ENCODE measurements around the gene EFNB1. TPM values are rescaled to one million over a fixed set of nuclear protein-coding genes. Genes with fewer than 3 reads are reported as not detected.

EFNB1 gene
- total and polyA plus RNA-seq, 10 of the 15 experiments (the other 5 are each of a cell fraction or from before 2014, with no cell fraction given): 0.02 to 1.0 (median 0.81) TPM; not detected in 1

DNA sequence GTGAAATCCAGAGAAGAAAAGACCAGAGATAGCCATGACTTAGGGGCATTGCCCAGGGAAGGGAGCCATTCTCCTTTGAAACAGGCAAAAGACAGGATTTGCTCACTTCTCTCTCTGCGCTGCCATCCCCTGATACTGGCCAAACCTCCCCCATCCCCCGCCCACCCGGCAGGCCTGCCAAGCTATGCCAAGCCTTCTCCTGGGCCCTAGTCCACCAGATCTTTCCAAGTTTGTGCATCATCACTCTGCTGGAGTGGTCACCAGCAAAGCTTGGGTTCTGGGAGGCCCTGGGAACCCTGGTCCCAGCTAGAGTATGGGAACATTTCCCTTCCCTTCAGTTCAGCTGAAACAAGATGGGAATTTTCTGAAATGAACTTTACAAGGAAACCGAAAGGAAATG lies 18.4 kb downstream of the EFNB1 start (continued):
- TF ChIP-seq CREM (IDR thresholded peaks at IDR 0.05; ENCODE audit: low read depth): no peak
- TF ChIP-seq MYC (IDR thresholded peaks at IDR 0.05; ENCODE audit: insufficient read depth, insufficient read length, insufficient replicate concordance, low read length, severe bottlenecking): no peak
- no peak for TF ChIP-seq ZNF274 (IDR thresholded peaks at IDR 0.05; ENCODE audit: insufficient read depth, insufficient read length)
- TF ChIP-seq NFYA (IDR thresholded peaks at IDR 0.05; ENCODE audit: borderline replicate concordance, low read depth, low read length): no peak
- TF ChIP-seq, protein P1, sequence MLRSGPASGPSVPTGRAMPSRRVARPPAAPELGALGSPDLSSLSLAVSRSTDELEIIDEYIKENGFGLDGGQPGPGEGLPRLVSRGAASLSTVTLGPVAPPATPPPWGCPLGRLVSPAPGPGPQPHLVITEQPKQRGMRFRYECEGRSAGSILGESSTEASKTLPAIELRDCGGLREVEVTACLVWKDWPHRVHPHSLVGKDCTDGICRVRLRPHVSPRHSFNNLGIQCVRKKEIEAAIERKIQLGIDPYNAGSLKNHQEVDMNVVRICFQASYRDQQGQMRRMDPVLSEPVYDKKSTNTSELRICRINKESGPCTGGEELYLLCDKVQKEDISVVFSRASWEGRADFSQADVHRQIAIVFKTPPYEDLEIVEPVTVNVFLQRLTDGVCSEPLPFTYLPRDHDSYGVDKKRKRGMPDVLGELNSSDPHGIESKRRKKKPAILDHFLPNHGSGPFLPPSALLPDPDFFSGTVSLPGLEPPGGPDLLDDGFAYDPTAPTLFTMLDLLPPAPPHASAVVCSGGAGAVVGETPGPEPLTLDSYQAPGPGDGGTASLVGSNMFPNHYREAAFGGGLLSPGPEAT (IDR thresholded peaks at IDR 0.05; ENCODE audit: low read depth): no peak
- no peak for TF ChIP-seq ZZZ3 (IDR thresholded peaks at IDR 0.05; ENCODE audit: control insufficient read depth, insufficient read length, low read depth)

DNA sequence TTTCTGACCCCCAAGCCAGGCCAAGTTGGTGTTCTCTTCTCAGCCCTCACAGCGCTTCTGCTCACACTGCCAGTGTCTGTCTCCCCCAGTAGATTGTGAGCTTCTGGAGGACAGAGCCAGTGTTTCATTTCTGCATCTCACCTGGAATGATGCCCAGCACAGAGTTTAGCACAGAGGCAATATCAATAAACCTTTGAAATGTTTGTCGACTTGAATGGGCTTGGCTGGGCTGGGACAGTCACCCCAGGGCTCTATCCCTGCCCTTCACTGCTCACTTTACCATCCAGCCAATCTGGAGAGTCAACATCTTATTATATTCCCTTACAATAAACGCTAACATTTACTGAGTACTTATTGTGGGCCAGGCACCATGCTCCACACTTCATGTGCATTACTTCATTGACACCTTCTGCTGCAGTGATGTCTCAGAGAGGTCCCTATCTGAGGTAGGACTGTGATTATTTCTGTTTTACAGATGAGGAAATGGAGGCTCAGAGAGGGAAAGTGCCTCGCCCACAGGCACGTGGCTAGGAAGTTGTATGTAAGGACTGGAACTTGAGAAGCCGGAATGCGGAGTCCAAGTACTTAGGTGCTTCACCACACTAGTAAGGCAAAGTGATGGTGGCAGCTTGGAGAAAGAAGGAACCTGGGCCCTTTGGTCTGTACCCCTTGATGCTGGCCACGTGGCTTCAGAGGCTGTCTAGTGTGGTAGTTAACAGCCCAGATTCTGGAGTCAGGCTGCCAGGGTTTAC lies 19.5 kb downstream of the EFNB1 start:
- ATAC-seq (no peak), DNase-seq (ENCODE audit: low read depth, low spot score) (no peak), FAIRE-seq (no peak)
- Histone ChIP-seq H3K9me3 (replicated peaks; ENCODE audit: control insufficient read depth, insufficient read depth, low read length) (no peaks in the 10 kb centered on the region), H3K27me3 (replicated peaks in 1 of 2; ENCODE audit: control insufficient read depth in 2 of 2, insufficient read depth in 2 of 2, low read length in 1 of 2) (peaks cover 0 to 2% of the 10 kb centered on the region in 2 experiments; a peak in 1 of 4 replicates), H4K20me1 (ENCODE audit: control insufficient read depth, insufficient read depth) (no peaks in the 10 kb centered on the region; the same call in 1 of the 2 replicates), H3K36me3 (ENCODE audit: control insufficient read depth in 2 of 2, insufficient read depth in 2 of 2, low read length in 1 of 2) (no peaks in the 10 kb centered on the region), H3K9ac (ENCODE audit: control insufficient read depth, insufficient read depth, low read length) (no peak overlapping the region), H3K79me2 (ENCODE audit: control insufficient read depth, insufficient read depth, low read length) (no peaks in the 10 kb centered on the region), H3K4me2 (ENCODE audit: control insufficient read depth, insufficient read depth) (no peak overlapping the region), H3K4me3 (no peak overlapping the region), H3K27ac (ENCODE audit: control insufficient read depth, insufficient read depth) (no peak overlapping the region), H3K4me1 (ENCODE audit: control insufficient read depth, insufficient read depth, low read length) (no peaks in the 10 kb centered on the region), H2AFZ (ENCODE audit: control insufficient read depth, low read depth, low read length) (no peak overlapping the region)
- CTCF ChIA-PET: no interaction called here
- 41% methylated on average over 8 of the region's 8 CpGs for WGBS (ENCODE audit: insufficient coverage, insufficient replicate concordance, low lambda C conversion rate, missing lambda C conversion rate)
- RAD21 ChIA-PET (ENCODE audit: unreplicated experiment): no interaction called here
- SMC1A ChIA-PET (ENCODE audit: uncharacterized antibody, unreplicated experiment): no interaction called here
- POLR2A ChIA-PET: no interaction called here
- no TSS peak for BruUV-seq (replicated peaks)
- in situ Hi-C loops (cut with MboI): no loop called here
- intact Hi-C loops (cut with micrococcal nuclease; ENCODE audit: unreplicated experiment): no loop called here
- TF ChIP-seq SIN3A (IDR thresholded peaks at IDR 0.05; ENCODE audit: low read depth, low read length) (no peak), ZNF24 (IDR thresholded peaks at IDR 0.05) (no peak), ATF7 (IDR thresholded peaks at IDR 0.05; ENCODE audit: low read depth) (no peak), RAD51 (IDR thresholded peaks at IDR 0.05) (no peak), TCF7 (IDR thresholded peaks at IDR 0.05; ENCODE audit: borderline replicate concordance) (no peak), BCL11A (IDR thresholded peaks at IDR 0.05; ENCODE audit: low read depth, low read length) (no peak), FOXM1 (IDR thresholded peaks at IDR 0.05; ENCODE audit: low read depth, low read length) (no peak), RUNX3 (IDR thresholded peaks at IDR 0.05; ENCODE audit: low read length) (no peak), RAD21 (IDR thresholded peaks at IDR 0.05; ENCODE audit: insufficient read depth, low read depth, low read length) (no peak), SMAD5 (IDR thresholded peaks at IDR 0.05; ENCODE audit: low read depth) (no peak)
- TF ChIP-seq, protein P2, sequence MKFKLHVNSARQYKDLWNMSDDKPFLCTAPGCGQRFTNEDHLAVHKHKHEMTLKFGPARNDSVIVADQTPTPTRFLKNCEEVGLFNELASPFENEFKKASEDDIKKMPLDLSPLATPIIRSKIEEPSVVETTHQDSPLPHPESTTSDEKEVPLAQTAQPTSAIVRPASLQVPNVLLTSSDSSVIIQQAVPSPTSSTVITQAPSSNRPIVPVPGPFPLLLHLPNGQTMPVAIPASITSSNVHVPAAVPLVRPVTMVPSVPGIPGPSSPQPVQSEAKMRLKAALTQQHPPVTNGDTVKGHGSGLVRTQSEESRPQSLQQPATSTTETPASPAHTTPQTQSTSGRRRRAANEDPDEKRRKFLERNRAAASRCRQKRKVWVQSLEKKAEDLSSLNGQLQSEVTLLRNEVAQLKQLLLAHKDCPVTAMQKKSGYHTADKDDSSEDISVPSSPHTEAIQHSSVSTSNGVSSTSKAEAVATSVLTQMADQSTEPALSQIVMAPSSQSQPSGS (IDR thresholded peaks at IDR 0.05; ENCODE audit: low read length): no peak
- TF ChIP-seq, protein P3, sequence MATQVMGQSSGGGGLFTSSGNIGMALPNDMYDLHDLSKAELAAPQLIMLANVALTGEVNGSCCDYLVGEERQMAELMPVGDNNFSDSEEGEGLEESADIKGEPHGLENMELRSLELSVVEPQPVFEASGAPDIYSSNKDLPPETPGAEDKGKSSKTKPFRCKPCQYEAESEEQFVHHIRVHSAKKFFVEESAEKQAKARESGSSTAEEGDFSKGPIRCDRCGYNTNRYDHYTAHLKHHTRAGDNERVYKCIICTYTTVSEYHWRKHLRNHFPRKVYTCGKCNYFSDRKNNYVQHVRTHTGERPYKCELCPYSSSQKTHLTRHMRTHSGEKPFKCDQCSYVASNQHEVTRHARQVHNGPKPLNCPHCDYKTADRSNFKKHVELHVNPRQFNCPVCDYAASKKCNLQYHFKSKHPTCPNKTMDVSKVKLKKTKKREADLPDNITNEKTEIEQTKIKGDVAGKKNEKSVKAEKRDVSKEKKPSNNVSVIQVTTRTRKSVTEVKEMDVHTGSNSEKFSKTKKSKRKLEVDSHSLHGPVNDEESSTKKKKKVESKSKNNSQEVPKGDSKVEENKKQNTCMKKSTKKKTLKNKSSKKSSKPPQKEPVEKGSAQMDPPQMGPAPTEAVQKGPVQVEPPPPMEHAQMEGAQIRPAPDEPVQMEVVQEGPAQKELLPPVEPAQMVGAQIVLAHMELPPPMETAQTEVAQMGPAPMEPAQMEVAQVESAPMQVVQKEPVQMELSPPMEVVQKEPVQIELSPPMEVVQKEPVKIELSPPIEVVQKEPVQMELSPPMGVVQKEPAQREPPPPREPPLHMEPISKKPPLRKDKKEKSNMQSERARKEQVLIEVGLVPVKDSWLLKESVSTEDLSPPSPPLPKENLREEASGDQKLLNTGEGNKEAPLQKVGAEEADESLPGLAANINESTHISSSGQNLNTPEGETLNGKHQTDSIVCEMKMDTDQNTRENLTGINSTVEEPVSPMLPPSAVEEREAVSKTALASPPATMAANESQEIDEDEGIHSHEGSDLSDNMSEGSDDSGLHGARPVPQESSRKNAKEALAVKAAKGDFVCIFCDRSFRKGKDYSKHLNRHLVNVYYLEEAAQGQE (IDR thresholded peaks at IDR 0.05; ENCODE audit: low read depth, low read length): no peak
